ENCODE data around the gene IQUB.

GRCh38 chr7:123573341-123573740, 38.9 kb upstream of the IQUB start:
- TF ChIP-seq CTCF (IDR thresholded peaks at IDR 0.05; ENCODE audit: insufficient read depth, low read length) (no peak), GABPA (IDR thresholded peaks at IDR 0.05; ENCODE audit: low read depth) (no peak), POLR2AphosphoS5 (IDR thresholded peaks at IDR 0.05; ENCODE audit: low read depth) (no peak)

Measured in HL-60 (cell line).